IPS-NIHi7 (cell line): ENCODE measurements around the gene SUV39H2.
"Not testable (repeated sequence)": the region's sequence is repeated elsewhere in the genome, so short reads cannot be mapped to it uniquely, and the experiment has no call there.

Experiments
- DNase-seq: peaks from one replicate; pipeline ENCODE4 v3.0.0; 2012; ENCODE audit warnings: mixed read lengths; ENCODE audit errors: extremely low spot score

The SUV39H2 gene

GRCh38 chr10:14936584-14936983 lies 57.9 kb downstream of the SUV39H2 start:
- no peak for DNase-seq

- DNase-seq = not testable (repeated sequence)
Measured at GRCh38 chr10:14938971-14939370, 60.3 kb downstream of the SUV39H2 start.

GRCh38 chr10:14942147-14942949 lies 63.7 kb downstream of the SUV39H2 start:
- not testable (repeated sequence) for DNase-seq

GRCh38 chr10:14942950-14943338 lies 64.3 kb downstream of the SUV39H2 start:
- DNase-seq = not testable (repeated sequence)

- no peak for DNase-seq
Measured at GRCh38 chr10:14945108-14945507, 66.4 kb downstream of the SUV39H2 start.

GRCh38 chr10:14947268-14947667 lies 68.6 kb downstream of the SUV39H2 start:
- DNase-seq = no peak

- DNase-seq = no peak
Measured at GRCh38 chr10:14949291-14949690, 70.6 kb downstream of the SUV39H2 start.

GRCh38 chr10:14952851-14953423 lies 74.3 kb downstream of the SUV39H2 start:
- DNase-seq = peak; percentile 46

GRCh38 chr10:14953424-14954000 lies 74.8 kb downstream of the SUV39H2 start:
- DNase-seq = peak; percentile 47
